HG03108 (cell line): ENCODE measurements around the gene ANKRD34A.

ENCODE experiments used
- ATAC-seq: cut with Tn5 transposase; IDR thresholded peaks from one replicate; pipeline ENCODE4 v1.9.1; 2021; ENCODE audit warnings: moderate library complexity; ENCODE audit not compliant: unreplicated experiment

Gene ANKRD34A

GRCh38 chr1:145974721-145975120 lies 10.3 kb upstream of the ANKRD34A start:
- no peak for ATAC-seq

- ATAC-seq: no peak
These were observed 8.2 kb upstream of the ANKRD34A start for GRCh38 chr1:145972580-145972979.

DNA sequence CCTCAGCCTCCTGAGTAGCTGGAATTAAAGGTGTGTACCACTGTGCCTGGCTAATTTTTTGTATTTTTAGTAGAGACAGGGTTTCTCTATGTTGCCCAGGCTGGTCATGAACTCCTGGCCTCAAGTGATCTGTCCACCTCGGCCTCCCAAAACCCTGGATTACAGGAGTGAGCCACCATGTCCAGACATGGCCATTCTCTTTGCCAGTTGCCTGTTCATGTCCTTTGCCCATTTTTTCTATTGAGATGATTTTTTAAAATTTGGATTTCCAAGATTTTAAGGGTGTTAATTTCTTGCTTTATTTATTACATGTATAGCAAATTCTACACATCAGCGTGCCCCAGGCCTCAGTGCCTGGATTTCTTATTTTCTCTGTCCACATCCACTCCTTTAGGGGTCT lies 2.9 kb upstream of the ANKRD34A start:
- no peak for ATAC-seq

GRCh38 chr1:145965119-145965744 lies 857 bp upstream of the ANKRD34A start:
- no peak for ATAC-seq

DNA sequence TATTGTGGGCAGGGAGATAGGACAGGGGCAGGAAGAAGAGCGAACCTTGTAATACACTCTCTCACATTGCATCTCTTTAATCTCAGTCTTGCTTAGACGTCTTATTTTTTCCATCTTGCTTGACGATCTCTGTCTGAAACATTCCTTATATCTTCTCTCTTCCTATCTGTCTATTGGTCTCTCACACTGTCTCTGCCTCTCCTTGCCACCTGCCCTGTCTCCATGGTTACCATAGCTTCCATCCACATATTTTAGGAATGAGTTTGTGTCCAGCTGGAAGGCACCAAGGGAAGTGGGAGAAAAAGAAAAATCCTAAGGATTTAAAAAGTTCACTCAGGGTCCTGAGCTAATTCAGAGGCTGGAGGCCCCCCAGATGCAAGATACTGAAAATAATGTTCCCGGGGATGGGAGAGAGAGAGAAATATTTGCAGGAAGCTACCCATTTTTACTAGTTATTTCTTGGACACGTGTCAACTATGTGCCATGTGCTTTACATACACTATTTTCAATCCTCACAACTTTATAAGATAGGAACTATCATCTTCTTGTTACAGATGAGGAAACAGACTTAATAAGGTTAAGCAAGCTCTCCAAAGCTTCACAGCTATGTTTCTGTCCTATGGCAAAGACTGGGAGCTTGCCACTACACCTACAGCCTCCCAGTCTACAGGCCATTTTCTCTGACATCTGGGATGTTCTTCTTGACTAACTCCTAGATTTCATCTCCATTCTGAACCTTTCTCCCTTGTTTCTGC lies 933 bp downstream of the ANKRD34A start:
- no peak for ATAC-seq

- ATAC-seq: no peak
These were observed 1.9 kb downstream of the ANKRD34A start for GRCh38 chr1:145962157-145963102.

DNA sequence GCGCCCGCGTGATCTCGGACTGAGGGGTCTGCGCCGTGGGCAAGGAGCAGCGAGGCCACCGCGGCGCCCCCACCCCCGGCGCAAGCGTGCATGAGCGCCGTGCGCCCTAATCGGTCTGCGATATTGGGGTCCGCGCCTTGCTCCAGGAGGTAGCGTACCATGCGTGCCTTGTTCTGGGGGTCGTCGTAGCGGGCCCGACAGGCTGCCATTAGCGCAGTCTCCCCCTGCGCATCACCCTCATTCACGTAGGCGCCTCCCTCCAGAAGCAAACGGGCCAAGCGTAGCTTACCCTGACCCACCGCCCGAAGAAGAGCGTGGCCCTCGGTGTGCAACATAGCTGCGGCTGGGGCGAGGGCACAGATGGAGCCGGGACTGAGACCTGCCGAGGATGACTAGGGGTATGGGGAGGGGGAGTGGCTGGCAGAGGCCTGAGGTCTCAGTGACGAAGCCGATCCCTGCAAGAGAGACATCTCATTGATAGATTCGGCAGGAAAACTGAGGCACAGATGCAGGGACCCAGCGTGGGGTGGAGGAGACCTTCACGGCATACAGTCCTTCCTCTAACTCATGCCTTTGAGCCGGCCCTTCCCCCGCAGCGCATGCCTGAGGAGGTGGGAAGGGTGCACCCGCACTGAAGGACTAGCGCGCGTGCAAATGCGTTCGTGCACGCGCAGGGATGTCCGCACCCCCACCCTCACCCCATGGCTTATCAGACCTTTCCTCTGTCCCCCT lies 2.8 kb downstream of the ANKRD34A start:
- no peak for ATAC-seq

- no peak for ATAC-seq
These were observed 3.3 kb downstream of the ANKRD34A start for GRCh38 chr1:145961109-145961424.

- ATAC-seq: no peak
These were observed 3.8 kb downstream of the ANKRD34A start for GRCh38 chr1:145960468-145961108.

DNA sequence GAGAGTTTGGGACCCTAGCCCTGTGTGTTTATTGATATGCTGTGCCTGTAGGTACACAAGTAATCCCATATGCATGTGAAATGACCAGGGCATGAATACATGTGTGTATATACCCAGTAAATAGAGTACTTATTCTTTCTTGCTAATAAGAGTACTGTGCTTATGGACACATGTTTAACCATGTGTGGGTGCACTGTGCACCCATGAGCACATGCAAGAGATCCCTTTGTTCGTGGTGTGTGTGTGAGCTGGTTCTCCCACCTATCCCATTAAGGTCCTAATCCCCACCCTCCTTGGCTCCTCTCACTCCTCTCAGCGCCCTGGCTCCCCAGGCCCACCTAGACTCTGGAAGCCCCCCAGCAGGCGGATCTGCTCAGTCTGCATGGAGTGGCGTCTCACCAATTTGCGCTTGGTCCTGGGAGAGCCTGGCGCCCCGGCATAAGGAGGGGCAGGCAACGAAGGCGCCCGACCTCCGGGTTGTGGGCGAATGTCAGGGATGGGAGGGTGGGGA lies 4.4 kb downstream of the ANKRD34A start:
- no peak for ATAC-seq

GRCh38 chr1:145959333-145959732 lies 5.0 kb downstream of the ANKRD34A start:
- no peak for ATAC-seq

DNA sequence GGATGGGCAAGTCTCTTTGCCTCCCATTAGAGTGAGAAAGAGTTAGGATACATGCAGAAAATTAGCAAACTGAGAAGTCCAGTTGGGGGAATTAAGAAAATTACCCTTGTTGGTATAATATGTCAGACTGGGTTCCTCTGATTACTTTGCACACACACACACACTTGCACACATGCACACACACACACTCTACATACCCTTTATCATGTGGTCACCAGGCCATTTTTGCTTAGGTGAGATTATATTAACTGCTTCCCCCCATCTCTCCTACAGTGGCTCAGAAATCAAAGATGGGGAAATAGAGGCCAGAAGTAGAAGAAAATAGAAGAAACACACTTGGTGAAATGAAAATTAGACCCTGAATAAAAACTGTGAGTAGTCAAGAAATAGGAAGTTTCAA lies 5.6 kb downstream of the ANKRD34A start:
- ATAC-seq: no peak

DNA sequence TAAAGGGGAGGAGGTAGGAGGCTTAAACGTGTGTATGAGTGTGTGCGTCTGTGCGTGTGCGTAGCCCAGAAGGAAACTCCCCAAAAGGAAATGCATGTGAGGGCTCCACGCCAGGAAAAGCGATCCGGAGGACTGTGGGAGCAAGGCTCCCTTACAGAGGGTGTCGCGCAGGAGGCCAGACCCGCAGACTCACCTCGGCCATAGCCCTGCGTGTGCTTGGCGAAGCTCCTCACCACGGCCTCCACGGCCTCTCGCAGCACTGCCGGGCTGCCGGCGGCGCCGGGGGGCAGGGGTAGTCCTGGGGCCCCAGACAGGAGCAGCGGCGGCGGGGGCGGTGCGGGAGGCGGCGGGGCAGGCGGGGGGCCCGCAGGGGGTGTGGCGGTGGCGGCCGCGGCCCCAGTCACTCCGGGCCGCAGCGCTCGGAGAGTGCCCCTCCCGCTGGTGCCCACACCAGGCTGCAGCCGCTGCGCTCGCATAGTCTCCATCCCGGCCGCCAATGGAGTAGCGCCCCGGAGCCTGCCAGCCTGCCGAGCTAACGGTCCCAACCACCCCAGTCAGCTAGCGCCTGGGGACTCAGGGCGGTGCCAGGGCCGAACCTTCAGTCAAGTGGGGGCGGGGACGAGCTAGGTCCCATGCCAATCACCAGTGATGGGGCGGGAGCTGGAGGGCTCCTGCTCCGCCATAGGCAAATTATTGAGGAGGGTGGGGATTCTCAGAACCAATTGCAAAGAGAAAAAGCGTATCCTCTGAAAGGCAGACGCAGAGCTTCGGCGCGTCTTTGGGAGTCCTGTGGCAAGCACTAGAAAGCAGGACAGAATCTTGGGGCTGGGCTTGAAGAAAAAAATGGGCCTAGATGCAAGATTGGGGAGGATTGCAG lies 6.7 kb downstream of the ANKRD34A start, which contains the start of gene LIX1L:
LIX1L (minus strand) TSS at position 575 of the 877 bp plus-strand sequence; CDS start at position 485, 90 bp downstream.
- peak; percentile 85 for ATAC-seq

- ATAC-seq: no peak
These were observed 7.5 kb downstream of the ANKRD34A start for GRCh38 chr1:145956781-145957442.

GRCh38 chr1:145956361-145956760 lies 8.0 kb downstream of the ANKRD34A start:
- no peak for ATAC-seq

- ATAC-seq: no peak
These were observed 8.9 kb downstream of the ANKRD34A start for GRCh38 chr1:145955436-145955835.

- no peak for ATAC-seq
These were observed 10.5 kb downstream of the ANKRD34A start for GRCh38 chr1:145953861-145954260.

GRCh38 chr1:145952903-145953302 lies 11.5 kb downstream of the ANKRD34A start:
- no peak for ATAC-seq

DNA sequence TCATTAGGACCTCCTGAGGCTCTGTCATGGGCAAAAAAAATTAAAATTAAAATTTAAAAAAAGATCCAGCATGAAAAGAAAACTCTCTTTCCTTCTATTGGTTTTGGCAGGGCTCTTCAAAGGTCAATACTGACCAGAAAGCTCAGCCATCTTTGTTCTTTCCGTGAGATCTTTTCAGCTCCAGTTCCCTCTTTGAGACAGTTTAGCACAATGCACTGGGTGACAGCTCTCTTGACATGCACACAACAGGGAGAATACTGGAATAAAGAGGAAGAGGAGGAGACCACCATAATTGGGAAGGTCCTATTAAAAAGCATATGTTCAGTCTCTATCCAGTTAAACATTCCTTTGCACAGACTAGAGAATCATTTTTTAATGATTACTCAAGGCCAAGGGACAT lies 12.8 kb downstream of the ANKRD34A start:
- ATAC-seq: no peak
